ENCODE data around the gene NMBR.
"Not testable (repeated sequence)": the region's sequence is repeated elsewhere in the genome, so short reads cannot be mapped to it uniquely, and the experiment has no call there.

NMBR gene

GRCh38 chr6:142055219-142055618 is 91.7 kb downstream of the NMBR start:
- DNase-seq (ENCODE audit: low read depth) = no peak

GRCh38 chr6:142051404-142051803 is 95.5 kb downstream of the NMBR start:
- DNase-seq (ENCODE audit: low read depth) = no peak

GRCh38 chr6:142048593-142048980 is 98.3 kb downstream of the NMBR start:
- no peak for DNase-seq (ENCODE audit: low read depth)

GRCh38 chr6:142047934-142048592 is 98.9 kb downstream of the NMBR start:
- no peak for DNase-seq (ENCODE audit: low read depth)

GRCh38 chr6:142045380-142046278 is 101.3 kb downstream of the NMBR start:
- no peak for DNase-seq (ENCODE audit: low read depth)

GRCh38 chr6:142035890-142036289 is 111.0 kb downstream of the NMBR start:
- no peak for DNase-seq (ENCODE audit: low read depth)

GRCh38 chr6:142031035-142031434 is 115.9 kb downstream of the NMBR start:
- DNase-seq (ENCODE audit: low read depth) = no peak

GRCh38 chr6:142030115-142030619 is 116.8 kb downstream of the NMBR start:
- DNase-seq (ENCODE audit: low read depth) = no peak

- DNase-seq (ENCODE audit: low read depth) = no peak
These were observed 118.4 kb downstream of the NMBR start for GRCh38 chr6:142028527-142028926.

GRCh38 chr6:142027804-142028203 is 119.1 kb downstream of the NMBR start:
- not testable (repeated sequence) for DNase-seq (ENCODE audit: low read depth)

- DNase-seq (ENCODE audit: low read depth) = no peak
These were observed 119.8 kb downstream of the NMBR start for GRCh38 chr6:142027074-142027473.

- DNase-seq (ENCODE audit: low read depth) = no peak
These were observed 120.5 kb downstream of the NMBR start for GRCh38 chr6:142026471-142026870.
